C4-2B (cell line): Measurements from ENCODE around the gene SEC14L3.

ENCODE experiments used
- H3K27ac ChIP-seq: fragments of 450-650 bp; 2 replicates; pipeline ENCODE4 v1.5.1; 2017
- ZFX ChIP-seq: fragments of 450-650 bp; IDR thresholded peaks from 2 replicates; pipeline ENCODE4 v1.6.1; 2017
- TF ChIP-seq, protein P1 (sequence below): fragments of 450-650 bp; conservative IDR thresholded peaks from 2 replicates; pipeline ENCODE4 v1.5.1; 2017; ENCODE audit warnings: mild to moderate bottlenecking

The SEC14L3 gene

DNA sequence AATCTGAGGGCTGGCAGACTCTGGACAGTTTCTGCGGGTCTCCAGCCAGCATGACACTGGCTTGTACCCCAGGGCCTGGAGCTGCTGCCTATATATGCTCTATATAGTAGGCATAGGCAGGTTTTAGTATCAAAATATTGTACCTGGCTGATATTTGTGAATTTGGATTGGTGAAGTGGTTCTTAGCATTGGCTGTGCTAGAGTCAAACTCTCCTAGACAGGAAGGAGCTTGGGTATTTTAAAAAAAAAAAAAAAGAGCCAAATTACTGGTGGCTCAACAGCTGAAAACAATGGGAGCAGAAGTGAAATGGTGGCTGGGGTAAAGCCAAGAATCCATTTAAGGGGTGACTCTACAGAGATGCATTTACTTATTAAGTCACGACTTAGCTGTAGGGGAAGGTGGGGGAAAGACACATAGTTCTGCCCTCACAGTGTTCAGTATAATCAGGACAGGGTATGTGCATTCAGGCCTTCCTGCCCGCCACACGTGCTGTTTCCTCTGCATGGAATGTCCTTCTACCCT lies 57.2 kb downstream of the SEC14L3 start:
- no peak overlapping the region for H3K27ac ChIP-seq
- TF ChIP-seq ZFX, result no peak
- TF ChIP-seq, protein P1, sequence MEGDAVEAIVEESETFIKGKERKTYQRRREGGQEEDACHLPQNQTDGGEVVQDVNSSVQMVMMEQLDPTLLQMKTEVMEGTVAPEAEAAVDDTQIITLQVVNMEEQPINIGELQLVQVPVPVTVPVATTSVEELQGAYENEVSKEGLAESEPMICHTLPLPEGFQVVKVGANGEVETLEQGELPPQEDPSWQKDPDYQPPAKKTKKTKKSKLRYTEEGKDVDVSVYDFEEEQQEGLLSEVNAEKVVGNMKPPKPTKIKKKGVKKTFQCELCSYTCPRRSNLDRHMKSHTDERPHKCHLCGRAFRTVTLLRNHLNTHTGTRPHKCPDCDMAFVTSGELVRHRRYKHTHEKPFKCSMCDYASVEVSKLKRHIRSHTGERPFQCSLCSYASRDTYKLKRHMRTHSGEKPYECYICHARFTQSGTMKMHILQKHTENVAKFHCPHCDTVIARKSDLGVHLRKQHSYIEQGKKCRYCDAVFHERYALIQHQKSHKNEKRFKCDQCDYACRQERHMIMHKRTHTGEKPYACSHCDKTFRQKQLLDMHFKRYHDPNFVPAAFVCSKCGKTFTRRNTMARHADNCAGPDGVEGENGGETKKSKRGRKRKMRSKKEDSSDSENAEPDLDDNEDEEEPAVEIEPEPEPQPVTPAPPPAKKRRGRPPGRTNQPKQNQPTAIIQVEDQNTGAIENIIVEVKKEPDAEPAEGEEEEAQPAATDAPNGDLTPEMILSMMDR, result no peak

DNA sequence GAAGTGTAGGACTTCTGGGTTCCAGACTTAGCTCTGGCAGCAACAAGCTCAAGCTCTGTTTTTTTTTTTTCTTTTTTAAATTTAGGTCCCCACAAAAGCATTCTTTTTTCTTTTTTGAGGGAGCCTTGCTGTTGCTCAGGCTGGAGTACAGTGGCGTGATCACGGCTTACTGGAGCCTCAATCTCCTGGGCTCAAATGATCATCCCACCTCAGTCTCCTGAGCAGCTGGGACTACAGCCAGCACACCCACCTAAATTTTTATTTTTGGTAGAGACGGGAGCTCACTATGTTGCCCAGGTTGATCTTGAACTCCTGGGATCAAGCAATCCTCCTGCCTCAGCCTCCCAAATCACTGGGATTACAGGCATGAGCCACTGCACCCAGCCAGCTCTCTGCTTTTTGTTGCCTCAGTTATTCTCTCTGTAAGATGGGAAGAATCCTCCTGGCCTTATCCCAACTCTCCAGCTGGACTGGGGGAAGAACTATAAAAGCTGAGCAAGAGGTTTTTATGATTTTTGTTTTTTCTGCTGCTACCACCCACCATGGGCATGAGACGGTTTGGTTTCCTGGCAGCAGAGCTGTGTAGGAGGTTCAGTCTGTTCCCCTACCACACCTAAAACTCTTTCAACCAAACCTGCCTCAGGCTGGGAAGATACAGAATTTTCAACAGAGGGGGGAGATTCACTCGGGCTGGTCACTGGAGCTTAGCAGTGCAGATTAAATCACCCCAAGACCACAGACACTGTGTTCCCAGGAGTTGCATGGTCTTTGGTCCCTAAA lies 57.9 kb downstream of the SEC14L3 start:
- no peak overlapping the region for H3K27ac ChIP-seq
- TF ChIP-seq ZFX, result no peak
- TF ChIP-seq, protein P1, result no peak

DNA sequence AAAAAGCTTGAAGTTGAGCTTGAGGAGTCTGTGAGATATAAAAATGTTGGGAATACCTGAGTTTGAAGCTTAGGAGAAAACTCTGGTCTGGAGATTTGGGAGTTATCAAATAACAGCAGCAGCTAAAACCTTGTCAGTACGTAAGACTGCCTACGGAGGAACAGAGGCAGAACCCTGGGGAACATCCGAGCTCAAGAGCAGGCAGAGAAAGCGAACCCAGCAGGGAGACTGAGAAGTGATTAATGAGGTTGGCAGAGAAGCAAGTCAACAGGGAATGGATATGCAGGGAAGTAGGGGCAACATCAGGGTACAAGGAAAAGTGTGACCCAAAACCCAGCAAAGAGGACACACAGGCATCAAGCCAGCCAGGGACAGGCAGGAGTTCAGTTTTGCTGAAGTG lies 58.8 kb downstream of the SEC14L3 start:
- no peak overlapping the region for H3K27ac ChIP-seq
- TF ChIP-seq, protein P1, result no peak
- TF ChIP-seq ZFX, result no peak

DNA sequence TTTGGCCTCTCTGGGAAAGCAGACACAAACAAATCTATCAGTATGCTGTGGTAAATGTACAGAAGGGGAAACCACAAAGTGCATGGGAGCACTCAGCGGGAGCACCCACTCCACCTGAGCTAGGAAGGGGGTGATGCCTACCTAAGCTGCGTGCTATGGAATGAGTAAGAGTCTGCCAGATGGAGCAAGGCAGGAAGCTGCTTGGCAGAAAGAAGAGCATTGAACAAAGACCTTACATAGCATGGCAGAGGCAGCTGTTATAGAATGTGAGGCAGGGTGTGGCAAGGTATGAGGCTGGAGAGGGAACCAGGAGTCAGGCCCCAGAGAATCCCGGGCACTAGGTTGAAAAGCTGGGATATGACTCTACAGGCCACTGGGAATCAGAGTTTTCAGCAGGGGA lies 60.0 kb downstream of the SEC14L3 start:
- TF ChIP-seq ZFX, result no peak
- TF ChIP-seq, protein P1, result no peak

More for the DNA sequence above, 60.0 kb downstream of the SEC14L3 start:
- no peak overlapping the region for H3K27ac ChIP-seq
